ENCODE data around the gene CCT4.
"Not testable (repeated sequence)": the region's sequence is repeated elsewhere in the genome, so short reads cannot be mapped to it uniquely, and the experiment has no call there.

CCT4 gene, protein sequence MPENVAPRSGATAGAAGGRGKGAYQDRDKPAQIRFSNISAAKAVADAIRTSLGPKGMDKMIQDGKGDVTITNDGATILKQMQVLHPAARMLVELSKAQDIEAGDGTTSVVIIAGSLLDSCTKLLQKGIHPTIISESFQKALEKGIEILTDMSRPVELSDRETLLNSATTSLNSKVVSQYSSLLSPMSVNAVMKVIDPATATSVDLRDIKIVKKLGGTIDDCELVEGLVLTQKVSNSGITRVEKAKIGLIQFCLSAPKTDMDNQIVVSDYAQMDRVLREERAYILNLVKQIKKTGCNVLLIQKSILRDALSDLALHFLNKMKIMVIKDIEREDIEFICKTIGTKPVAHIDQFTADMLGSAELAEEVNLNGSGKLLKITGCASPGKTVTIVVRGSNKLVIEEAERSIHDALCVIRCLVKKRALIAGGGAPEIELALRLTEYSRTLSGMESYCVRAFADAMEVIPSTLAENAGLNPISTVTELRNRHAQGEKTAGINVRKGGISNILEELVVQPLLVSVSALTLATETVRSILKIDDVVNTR

GRCh38 chr2:61888267-61889055 lies at the start of gene CCT4:
Gene CCT4, minus strand, starts transcription at chr2:61888656. Its CDS starts 149 bp downstream, at chr2:61888507.
- DNase-seq = peak; percentile 97

- no peak for DNase-seq
Measured at GRCh38 chr2:61937886-61938285, 49.4 kb upstream of the CCT4 start.

GRCh38 chr2:61937098-61937497 lies 48.6 kb upstream of the CCT4 start:
- DNase-seq = no peak

GRCh38 chr2:61928826-61929461 lies 40.5 kb upstream of the CCT4 start:
- DNase-seq = no peak

GRCh38 chr2:61926531-61927477 lies 38.3 kb upstream of the CCT4 start:
- DNase-seq = no peak

DNA sequence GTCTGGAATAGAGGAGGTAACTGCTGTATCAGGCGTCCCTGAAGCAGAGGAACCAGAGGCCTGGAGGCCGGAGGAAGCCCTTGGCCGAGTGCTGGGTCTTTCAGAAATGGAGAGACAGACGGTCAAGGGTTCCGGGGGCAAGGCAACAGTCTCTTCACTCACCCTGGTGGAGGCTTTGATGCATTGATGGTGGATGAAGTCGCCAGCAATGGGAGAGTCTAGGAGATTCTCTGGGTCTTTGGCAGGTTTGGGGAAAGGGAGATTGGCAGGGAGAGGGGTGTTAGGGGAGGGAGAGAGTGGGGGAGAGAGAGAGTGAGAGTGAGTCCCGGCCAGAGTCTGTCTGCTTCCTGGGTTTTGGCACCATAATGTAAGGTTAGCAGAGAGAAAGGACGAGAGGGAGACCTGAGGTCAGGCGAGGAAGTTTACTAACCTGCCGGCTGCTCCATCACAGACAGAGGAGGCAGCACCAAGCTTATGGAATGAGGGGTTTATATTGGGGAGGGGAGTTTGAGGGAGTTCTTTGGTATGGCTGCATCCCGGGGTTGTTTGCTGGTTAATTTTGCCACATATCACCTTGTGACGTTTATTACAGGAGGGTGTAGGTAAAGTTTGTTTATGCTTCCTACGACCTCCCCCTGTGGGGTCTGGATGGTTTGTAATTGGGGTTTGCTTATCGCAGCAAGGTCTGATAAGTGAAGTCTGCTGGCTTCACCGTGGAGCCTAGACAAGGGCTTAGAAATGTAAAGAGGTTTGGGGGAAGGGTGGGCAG lies 36.6 kb upstream of the CCT4 start:
- DNase-seq = no peak

- no peak for DNase-seq
Measured at GRCh38 chr2:61922714-61923113, 34.3 kb upstream of the CCT4 start.

DNA sequence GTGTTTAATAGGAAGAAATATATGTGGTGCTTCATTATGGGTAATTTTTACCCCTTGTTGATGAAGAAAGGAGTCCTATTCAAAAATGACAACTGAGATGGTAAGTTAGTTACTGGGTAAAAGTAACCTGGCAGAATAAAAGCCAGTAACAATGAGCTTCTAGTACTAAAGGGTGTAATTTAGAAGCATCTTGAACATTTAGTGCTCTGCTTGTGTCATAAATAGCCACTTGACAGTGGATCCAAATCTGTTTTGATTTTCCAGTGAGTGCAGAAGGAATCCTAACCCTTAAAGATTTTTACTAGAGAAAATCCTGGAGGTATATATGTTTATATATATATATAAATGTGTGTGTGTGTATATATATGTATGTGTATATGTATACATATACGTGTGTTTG lies 32.1 kb upstream of the CCT4 start:
- no peak for DNase-seq

DNA sequence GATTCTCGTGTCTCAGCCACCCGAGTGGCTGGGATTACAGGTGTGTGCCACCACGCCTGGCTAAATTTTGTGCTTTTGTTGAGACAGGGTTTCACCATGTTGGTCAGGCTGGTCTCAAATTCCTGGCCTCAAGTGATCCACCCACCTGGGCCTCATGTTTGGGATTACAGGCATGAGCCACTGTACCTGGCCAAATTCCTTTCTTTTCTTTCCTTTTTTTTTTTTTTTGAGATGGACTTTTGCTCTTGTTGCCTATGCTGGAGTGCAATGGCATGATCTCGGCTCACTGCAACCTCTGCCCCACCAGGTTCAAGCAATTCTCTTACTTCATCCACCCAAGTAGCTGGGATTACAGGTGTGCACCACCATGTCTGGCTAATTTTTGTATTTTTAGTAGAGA lies 26.3 kb upstream of the CCT4 start:
- DNase-seq = not testable (repeated sequence)

GRCh38 chr2:61911510-61911909 lies 23.1 kb upstream of the CCT4 start:
- DNase-seq = no peak

- no peak for DNase-seq
Measured at GRCh38 chr2:61910603-61911002, 22.1 kb upstream of the CCT4 start.

GRCh38 chr2:61909116-61909515 lies 20.7 kb upstream of the CCT4 start:
- no peak for DNase-seq

DNA sequence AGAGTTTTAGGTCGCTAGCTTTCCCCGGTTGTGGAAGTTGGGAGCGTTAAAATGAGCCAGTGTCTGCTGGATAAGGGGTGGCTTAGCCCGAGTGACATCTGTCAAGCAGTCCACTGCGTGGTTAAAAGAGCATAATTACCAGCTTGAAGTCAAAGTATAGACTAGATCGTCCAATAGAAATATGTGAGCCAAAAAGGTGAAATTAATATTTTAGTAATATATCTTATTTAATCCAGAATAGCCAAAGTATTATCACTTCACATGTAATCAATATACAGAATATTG lies 17.7 kb upstream of the CCT4 start:
- no peak for DNase-seq

DNA sequence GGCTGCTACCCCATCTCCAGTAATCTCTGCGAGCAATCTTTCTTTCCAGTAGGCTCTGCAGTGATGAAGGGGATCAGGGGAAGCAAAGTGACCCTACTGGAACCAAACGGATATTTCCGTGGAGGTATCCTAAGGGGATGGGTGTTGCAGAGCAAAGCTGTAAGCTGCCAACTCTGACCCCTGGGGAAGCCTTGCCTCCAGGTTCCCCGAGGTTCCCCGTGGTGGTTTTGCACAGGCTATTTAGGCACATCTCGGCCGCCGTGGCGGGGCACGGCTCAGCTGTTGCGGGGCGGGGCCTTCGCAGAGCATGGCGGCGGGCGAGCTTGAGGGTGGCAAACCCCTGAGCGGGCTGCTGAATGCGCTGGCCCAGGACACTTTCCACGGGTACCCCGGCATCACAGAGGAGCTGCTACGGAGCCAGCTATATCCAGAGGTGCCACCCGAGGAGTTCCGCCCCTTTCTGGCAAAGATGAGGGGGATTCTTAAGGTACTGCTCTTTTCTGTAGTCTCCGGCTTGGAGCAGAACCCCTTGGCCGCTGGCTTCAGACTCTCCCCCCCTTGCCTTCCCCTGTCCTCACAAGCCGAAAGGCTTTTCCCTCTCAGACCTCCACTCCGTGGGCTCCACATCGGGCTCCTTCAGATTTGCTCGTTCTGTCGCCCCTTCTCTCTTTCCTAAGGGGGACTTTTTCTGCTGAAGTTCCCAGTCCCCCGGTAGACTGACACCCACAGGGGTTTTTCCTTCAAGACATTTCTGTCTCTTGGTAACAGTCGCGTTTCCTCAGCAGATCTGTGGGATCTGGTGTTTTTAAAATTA lies 17.1 kb upstream of the CCT4 start, which contains the start of gene COMMD1:
COMMD1 (plus strand) TSS at position 303 of the 814 bp plus-strand sequence; CDS start at position 308, 5 bp downstream.
- DNase-seq = peak; percentile 89

GRCh38 chr2:61900281-61900680 lies 11.8 kb upstream of the CCT4 start:
- no peak for DNase-seq

DNA sequence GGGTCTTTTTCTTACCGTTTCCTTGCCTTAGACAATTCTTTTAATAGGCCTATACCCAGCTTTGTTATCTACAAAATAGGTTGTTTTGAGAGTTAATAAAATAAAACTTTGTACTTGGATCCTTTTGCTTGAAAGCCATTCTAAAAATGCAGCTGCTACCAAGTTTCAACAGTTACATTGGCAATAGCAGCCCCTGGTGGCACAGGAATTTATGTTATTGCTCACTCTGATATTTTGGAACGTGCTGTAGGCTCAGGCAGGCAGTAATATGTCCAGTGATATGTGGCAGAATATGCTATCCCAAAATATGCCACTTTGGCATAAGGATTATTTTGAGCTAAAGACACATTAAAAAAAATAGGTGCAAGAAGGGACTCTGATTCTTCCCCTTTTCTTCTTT lies 10.4 kb upstream of the CCT4 start:
- no peak for DNase-seq

DNA sequence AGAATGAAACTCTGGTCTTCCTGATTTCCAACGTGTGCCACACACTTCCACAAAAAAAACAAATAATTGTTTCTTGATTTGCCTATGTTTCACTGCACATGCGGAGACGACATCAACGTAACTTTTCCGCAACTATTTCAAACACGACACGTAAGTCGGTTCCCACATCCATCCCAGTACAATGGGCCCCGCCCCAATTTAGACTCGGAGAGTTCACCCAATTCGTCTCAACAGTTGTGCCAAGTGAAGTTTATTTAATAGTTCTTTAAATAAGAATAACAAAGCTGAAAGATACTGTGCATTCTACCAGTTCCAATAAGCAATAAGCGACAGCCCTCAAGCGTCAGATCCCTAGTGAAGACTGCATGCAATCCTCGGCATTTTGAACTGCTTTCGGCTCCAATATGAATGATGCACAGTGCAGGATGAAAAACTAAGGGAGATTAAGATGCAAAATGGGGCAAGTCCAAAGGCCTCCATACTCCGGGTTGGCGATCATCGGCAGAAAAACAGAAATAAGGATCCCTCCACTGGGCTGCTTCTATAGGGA lies 664 bp downstream of the CCT4 start:
- DNase-seq = peak; percentile 46

DNA sequence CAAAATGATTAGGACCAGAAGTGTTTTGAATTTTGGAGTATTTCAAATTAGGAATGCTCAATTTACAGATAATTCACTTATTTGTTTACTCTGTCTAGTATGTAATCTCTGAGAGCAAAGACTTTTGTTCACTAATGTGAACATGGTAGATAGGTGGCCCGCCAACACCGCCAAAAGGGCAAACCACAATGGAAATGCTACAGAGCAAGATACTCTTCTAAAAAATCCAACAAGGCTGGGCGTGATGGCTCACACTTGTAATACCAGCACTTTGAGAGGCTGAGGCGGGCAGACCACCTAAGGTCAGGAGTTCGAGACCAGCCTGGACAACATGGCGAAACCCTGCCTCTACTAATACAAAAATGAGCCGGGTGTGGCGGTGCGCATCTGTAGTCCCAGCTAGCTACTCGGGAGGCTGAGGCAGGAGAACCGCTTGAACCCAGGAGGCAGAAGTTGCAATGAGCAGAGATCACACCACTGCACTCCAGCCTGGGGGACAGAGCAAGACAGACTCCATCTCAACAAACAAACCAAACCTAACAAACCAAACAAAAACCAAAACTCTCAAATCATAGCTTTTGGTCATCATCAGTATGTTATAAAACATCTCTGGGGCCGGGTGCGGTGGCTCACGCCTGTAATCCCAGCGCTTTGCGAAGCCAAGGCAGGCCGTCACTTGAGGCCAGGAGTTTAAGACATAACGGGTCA lies 2.4 kb downstream of the CCT4 start:
- DNase-seq = no peak

GRCh38 chr2:61882850-61883249 lies 5.6 kb downstream of the CCT4 start:
- no peak for DNase-seq

DNA sequence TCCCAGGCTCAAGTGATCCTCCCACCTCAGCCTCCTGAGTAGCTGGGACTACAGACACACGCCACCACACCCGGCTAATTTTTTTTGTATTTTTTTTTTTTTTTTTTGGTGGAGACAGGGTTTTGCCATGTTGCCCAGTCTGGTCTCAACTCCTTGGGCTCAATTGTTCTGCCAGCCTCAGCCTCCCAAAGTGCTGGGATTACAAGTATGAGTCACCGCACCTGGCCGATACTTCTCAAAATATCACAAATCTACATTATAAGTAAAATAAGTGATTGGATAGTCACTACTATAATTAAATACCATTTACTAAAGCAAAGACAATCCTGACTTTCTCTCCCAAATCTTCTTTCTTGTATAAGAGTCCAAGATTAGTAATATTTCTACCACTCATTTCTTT lies 9.1 kb downstream of the CCT4 start:
- DNase-seq = not testable (repeated sequence)
